HepG2 (cell line): ENCODE results near the gene BAHCC1. TPM values are rescaled to one million over a fixed set of nuclear protein-coding genes. Genes with fewer than 3 reads are reported as not detected.

Experiments
- FOXP1 ChIP-seq, 2 experiments: fragments of 450-650 bp in 1 of 2; IDR thresholded peaks; 2 replicates each; pipeline ENCODE4 v1.6.1; 2017 to 2018; ENCODE audit warnings: antibody characterized with exemption in 1 of 2
- HNF4G ChIP-seq, 2 experiments: sonication (generic) in 1 of 2; formaldehyde crosslinking in 1 of 2; IDR thresholded peaks; 2 replicates each; pipeline versions ENCODE4 v1.4.0 to v1.6.1; 2011 to 2020; ENCODE audit warnings: borderline replicate concordance in 2 of 2, low read depth in 2 of 2, mild to moderate bottlenecking in 2 of 2, low read length in 1 of 2, missing genetic modification reagents in 1 of 2, moderate library complexity in 1 of 2
- NCOA2 ChIP-seq: sonication (generic); formaldehyde crosslinking; IDR thresholded peaks from 2 replicates; pipeline ENCODE4 v1.8.0; 2022; ENCODE audit warnings: inconsistent platforms
- SIN3A ChIP-seq: IDR thresholded peaks from 2 replicates; pipeline ENCODE4 v1.6.1; 2011; ENCODE audit warnings: low read depth, mild to moderate bottlenecking, control low read depth, low read length, borderline replicate concordance
- ZBTB21 ChIP-seq: sonication (generic); formaldehyde crosslinking; IDR thresholded peaks from 2 replicates; pipeline ENCODE4 v1.4.0; 2020; ENCODE audit warnings: missing genetic modification reagents
- ZFP36 ChIP-seq: fragments of 150-350 bp; IDR thresholded peaks from 2 replicates; pipeline ENCODE4 v1.6.1; 2018; ENCODE audit warnings: borderline replicate concordance, low read length, low read depth; ENCODE audit not compliant: partially characterized antibody
- ZNF12 ChIP-seq: sonication (generic); formaldehyde crosslinking; IDR thresholded peaks from 2 replicates; pipeline ENCODE4 v1.5.0; 2020; ENCODE audit warnings: missing genetic modification reagents
- ZNF30 ChIP-seq: sonication (generic); formaldehyde crosslinking; IDR thresholded peaks from 2 replicates; pipeline ENCODE4 v1.5.0; 2020; ENCODE audit warnings: mild to moderate bottlenecking, missing genetic modification reagents
- ZNF543 ChIP-seq: sonication (generic); formaldehyde crosslinking; IDR thresholded peaks from 2 replicates; pipeline ENCODE4 v1.4.0; 2020; ENCODE audit warnings: mild to moderate bottlenecking, missing genetic modification reagents
- ZNF577 ChIP-seq: sonication (generic); formaldehyde crosslinking; IDR thresholded peaks from 2 replicates; pipeline ENCODE4 v1.4.0; 2020; ENCODE audit warnings: mild to moderate bottlenecking, low read depth, missing genetic modification reagents, borderline replicate concordance
- ZNF605 ChIP-seq: sonication (generic); formaldehyde crosslinking; IDR thresholded peaks from 2 replicates; pipeline ENCODE4 v1.8.0; 2022; ENCODE audit warnings: mild to moderate bottlenecking, missing genetic modification reagents
- ZSCAN25 ChIP-seq: sonication (generic); formaldehyde crosslinking; IDR thresholded peaks from 2 replicates; pipeline ENCODE4 v1.8.0; 2022; ENCODE audit warnings: mild to moderate bottlenecking, missing genetic modification reagents
- polyA plus RNA-seq, 8 experiments: library from polyadenylated mRNA; depleted of rRNA in 3 of 8; stranded (reverse) in 7 of 8; unstranded in 1 of 8; fragments of >200 nt; fragmentation: Illumina TruSeq in 4 of 8; extraction: Trizol in 4 of 8; gene quantifications; 2 replicates each; pipeline versions ENCODE4 v1.2.1 to v1.2.3, GENCODE V29; 2011 to 2016; ENCODE audit warnings: low read depth in 4 of 8, missing spikeins in 1 of 8, mixed read lengths in 1 of 8; ENCODE audit not compliant: insufficient read depth in 1 of 8
- total RNA-seq, 5 experiments: library from RNA; depleted of rRNA; stranded (reverse); fragments of >200 nt; fragmentation: Illumina TruSeq; extraction: Trizol; gene quantifications; 2 replicates each; pipeline ENCODE4 v1.2.3, GENCODE V29; 2016; ENCODE audit warnings: low read depth in 1 of 5
- TF ChIP-seq, protein P1 (sequence below): sonication (generic); formaldehyde crosslinking; IDR thresholded peaks from 2 replicates; pipeline ENCODE4 v1.4.0; 2020; ENCODE audit warnings: low read depth, missing genetic modification reagents
- TF ChIP-seq, protein P2 (sequence below): conservative IDR thresholded peaks from 2 replicates; pipeline ENCODE4 v1.6.1; 2018; ENCODE audit warnings: missing genetic modification reagents
- TF ChIP-seq, protein P3 (sequence below): sonication (generic); formaldehyde crosslinking; conservative IDR thresholded peaks from 2 replicates; pipeline ENCODE4 v1.4.0; 2020; ENCODE audit warnings: missing genetic modification reagents
- TF ChIP-seq, protein P4 (sequence below): IDR thresholded peaks from 2 replicates; pipeline ENCODE4 v1.6.1; 2018; ENCODE audit warnings: missing genetic modification reagents
- TF ChIP-seq, protein P5 (sequence below): sonication (generic); formaldehyde crosslinking; IDR thresholded peaks from 2 replicates; pipeline ENCODE4 v1.8.0; 2022; ENCODE audit warnings: mild to moderate bottlenecking, missing genetic modification reagents, moderate library complexity
- TF ChIP-seq, protein P6 (sequence below): sonication (generic); formaldehyde crosslinking; IDR thresholded peaks from 2 replicates; pipeline ENCODE4 v1.4.0; 2020; ENCODE audit warnings: missing genetic modification reagents

The BAHCC1 gene
- total and polyA plus RNA-seq, 2 of the 13 experiments (the other 11 are each of a cell fraction or from before 2014, with no cell fraction given), result 1.4 to 1.7 TPM

DNA sequence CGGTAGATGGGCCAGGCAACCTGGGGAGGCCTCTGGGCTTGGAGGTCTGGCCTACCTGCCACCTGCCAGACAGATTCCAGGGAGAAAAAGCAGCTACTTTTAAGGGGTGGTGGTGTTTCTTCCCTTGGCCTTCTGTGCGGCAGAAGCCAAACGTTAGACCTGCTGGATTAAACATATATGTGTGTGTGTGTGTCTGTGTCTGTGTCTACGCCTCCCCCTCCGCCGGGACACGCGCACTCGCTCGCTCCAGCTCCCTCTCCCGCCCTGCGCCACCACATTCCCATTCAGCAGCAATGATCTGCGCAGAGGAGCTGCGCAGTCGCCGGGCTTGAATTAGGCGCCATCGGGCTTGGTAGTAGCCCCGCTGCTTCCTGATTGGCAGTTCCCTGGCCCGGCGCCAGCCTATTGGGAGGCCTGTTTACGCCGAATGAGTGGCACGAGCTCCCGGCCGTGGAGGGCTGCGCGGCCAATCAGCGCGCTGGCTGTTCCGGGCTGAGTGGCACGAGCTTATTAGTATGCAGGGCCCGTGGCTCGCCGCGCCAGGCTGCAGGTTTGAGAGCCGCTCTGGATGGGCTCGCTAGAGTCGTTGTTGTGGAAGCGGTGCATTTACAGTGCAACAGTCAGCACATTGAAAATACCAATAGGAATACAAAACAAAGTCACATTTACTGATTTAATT is at the start of gene BAHCC1 (continued):
- TF ChIP-seq ZNF30 (CRISPR knock-in tag) (no peak), FOXP1 (IDR thresholded peaks at IDR 0.05) (no peak), FOXP1 (CRISPR knock-in tag; IDR thresholded peaks at IDR 0.05) (peak; percentile 72), ZFP36 (peak; percentile 18), ZNF605 (no peak), HNF4G (IDR thresholded peaks at IDR 0.05; ENCODE audit: borderline replicate concordance, low read depth, low read length) (no peak), HNF4G (CRISPR knock-in tag; IDR thresholded peaks at IDR 0.05; ENCODE audit: borderline replicate concordance, low read depth) (no peak), NCOA2 (CRISPR knock-in tag) (peak; percentile 64), SIN3A (peak; percentile 99), ZNF12 (peak; percentile 66), ZSCAN25 (CRISPR knock-in tag) (peak; percentile 51), ZNF577 (CRISPR knock-in tag) (no peak; the same call in 1 of the 2 replicates), ZNF543 (CRISPR knock-in tag) (no peak), ZBTB21 (no peak)
- TF ChIP-seq, protein P1, sequence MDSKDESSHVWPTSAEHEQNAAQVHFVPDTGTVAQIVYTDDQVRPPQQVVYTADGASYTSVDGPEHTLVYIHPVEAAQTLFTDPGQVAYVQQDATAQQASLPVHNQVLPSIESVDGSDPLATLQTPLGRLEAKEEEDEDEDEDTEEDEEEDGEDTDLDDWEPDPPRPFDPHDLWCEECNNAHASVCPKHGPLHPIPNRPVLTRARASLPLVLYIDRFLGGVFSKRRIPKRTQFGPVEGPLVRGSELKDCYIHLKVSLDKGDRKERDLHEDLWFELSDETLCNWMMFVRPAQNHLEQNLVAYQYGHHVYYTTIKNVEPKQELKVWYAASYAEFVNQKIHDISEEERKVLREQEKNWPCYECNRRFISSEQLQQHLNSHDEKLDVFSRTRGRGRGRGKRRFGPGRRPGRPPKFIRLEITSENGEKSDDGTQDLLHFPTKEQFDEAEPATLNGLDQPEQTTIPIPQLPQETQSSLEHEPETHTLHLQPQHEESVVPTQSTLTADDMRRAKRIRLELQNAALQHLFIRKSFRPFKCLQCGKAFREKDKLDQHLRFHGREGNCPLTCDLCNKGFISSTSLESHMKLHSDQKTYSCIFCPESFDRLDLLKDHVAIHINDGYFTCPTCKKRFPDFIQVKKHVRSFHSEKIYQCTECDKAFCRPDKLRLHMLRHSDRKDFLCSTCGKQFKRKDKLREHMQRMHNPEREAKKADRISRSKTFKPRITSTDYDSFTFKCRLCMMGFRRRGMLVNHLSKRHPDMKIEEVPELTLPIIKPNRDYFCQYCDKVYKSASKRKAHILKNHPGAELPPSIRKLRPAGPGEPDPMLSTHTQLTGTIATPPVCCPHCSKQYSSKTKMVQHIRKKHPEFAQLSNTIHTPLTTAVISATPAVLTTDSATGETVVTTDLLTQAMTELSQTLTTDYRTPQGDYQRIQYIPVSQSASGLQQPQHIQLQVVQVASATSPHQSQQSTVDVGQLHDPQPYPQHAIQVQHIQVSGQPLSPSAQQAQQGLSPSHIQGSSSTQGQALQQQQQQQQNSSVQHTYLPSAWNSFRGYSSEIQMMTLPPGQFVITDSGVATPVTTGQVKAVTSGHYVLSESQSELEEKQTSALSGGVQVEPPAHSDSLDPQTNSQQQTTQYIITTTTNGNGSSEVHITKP (CRISPR knock-in tag), result 0 out of 2 replicates have a peak, but pooled peaks have one; percentile 72
- TF ChIP-seq, protein P2, sequence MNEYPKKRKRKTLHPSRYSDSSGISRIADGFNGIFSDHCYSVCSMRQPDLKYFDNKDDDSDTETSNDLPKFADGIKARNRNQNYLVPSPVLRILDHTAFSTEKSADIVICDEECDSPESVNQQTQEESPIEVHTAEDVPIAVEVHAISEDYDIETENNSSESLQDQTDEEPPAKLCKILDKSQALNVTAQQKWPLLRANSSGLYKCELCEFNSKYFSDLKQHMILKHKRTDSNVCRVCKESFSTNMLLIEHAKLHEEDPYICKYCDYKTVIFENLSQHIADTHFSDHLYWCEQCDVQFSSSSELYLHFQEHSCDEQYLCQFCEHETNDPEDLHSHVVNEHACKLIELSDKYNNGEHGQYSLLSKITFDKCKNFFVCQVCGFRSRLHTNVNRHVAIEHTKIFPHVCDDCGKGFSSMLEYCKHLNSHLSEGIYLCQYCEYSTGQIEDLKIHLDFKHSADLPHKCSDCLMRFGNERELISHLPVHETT (CRISPR knock-in tag), result peak; percentile 28; the same call in 1 of the 2 replicates
- TF ChIP-seq, protein P3, sequence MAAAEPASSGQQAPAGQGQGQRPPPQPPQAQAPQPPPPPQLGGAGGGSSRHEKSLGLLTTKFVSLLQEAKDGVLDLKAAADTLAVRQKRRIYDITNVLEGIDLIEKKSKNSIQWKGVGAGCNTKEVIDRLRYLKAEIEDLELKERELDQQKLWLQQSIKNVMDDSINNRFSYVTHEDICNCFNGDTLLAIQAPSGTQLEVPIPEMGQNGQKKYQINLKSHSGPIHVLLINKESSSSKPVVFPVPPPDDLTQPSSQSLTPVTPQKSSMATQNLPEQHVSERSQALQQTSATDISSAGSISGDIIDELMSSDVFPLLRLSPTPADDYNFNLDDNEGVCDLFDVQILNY (CRISPR knock-in tag), result peak; percentile 98
- TF ChIP-seq, protein P4, sequence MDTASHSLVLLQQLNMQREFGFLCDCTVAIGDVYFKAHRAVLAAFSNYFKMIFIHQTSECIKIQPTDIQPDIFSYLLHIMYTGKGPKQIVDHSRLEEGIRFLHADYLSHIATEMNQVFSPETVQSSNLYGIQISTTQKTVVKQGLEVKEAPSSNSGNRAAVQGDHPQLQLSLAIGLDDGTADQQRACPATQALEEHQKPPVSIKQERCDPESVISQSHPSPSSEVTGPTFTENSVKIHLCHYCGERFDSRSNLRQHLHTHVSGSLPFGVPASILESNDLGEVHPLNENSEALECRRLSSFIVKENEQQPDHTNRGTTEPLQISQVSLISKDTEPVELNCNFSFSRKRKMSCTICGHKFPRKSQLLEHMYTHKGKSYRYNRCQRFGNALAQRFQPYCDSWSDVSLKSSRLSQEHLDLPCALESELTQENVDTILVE (CRISPR knock-in tag), result peak; percentile 72
- TF ChIP-seq, protein P5, sequence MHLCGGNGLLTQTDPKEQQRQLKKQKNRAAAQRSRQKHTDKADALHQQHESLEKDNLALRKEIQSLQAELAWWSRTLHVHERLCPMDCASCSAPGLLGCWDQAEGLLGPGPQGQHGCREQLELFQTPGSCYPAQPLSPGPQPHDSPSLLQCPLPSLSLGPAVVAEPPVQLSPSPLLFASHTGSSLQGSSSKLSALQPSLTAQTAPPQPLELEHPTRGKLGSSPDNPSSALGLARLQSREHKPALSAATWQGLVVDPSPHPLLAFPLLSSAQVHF (CRISPR knock-in tag), result peak; percentile 65; the same call in 1 of the 2 replicates
- TF ChIP-seq, protein P6, sequence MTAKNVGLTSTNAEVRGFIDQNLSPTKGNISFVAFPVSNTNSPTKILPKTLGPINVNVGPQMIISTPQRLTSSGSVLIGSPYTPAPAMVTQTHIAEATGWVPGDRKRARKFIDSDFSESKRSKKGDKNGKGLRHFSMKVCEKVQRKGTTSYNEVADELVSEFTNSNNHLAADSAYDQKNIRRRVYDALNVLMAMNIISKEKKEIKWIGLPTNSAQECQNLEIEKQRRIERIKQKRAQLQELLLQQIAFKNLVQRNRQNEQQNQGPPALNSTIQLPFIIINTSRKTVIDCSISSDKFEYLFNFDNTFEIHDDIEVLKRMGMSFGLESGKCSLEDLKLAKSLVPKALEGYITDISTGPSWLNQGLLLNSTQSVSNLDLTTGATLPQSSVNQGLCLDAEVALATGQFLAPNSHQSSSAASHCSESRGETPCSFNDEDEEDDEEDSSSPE, result peak; percentile 99
